ENCODE results near the gene DLX1.
"Not testable (repeated sequence)": the region's sequence is repeated elsewhere in the genome, so short reads cannot be mapped to it uniquely, and the experiment has no call there.

Gene DLX1

GRCh38 chr2:172120118-172120517, 34.8 kb downstream of the DLX1 start:
- no peak for DNase-seq

- DNase-seq, result no peak
These were observed 43.2 kb downstream of the DLX1 start for GRCh38 chr2:172128484-172128883.

GRCh38 chr2:172129404-172129803, 44.1 kb downstream of the DLX1 start:
- no peak for DNase-seq

- no peak for DNase-seq
These were observed 46.6 kb downstream of the DLX1 start for GRCh38 chr2:172131713-172132555.

- DNase-seq, result no peak
These were observed 49.0 kb downstream of the DLX1 start for GRCh38 chr2:172134270-172134669.

GRCh38 chr2:172135446-172135845, 50.1 kb downstream of the DLX1 start:
- no peak for DNase-seq

- no peak for DNase-seq
These were observed 51.8 kb downstream of the DLX1 start for GRCh38 chr2:172137109-172137508.

- DNase-seq, result no peak
These were observed 52.6 kb downstream of the DLX1 start for GRCh38 chr2:172137943-172138342.

- not testable (repeated sequence) for DNase-seq
These were observed 53.4 kb downstream of the DLX1 start for GRCh38 chr2:172138727-172139126.

All from activated T-cell treated with anti-CD3 and anti-CD28 coated beads, Interleukin-2, amount 50 U/mL, for 1 hour (primary cell).